Ascending aorta (tissue), 2 donors: ENCODE measurements around the gene PXYLP1. TPM values are rescaled to one million over a fixed set of nuclear protein-coding genes. Genes with fewer than 3 reads are reported as not detected.

Source experiments
- DNase-seq, 2 donors: peaks; one replicate each; pipeline ENCODE4 v3.0.0-alpha.2; 2019; ENCODE audit warnings: low spot score in 2 of 2
- H3K27ac ChIP-seq, 2 donors: fragments of 200-600 bp; sonication (generic); one replicate each; pipeline ENCODE4 v1.5.1; 2016 to 2017; ENCODE audit warnings: mild to moderate bottlenecking in 1 of 2
- H3K27me3 ChIP-seq: fragments of 200-600 bp; sonication (generic); one replicate; pipeline ENCODE4 v1.5.1; 2017
- H3K36me3 ChIP-seq, 2 donors: fragments of 200-600 bp; sonication (generic); one replicate each; pipeline ENCODE4 v1.5.1; 2016
- H3K4me1 ChIP-seq, 2 donors: fragments of 200-600 bp; sonication (generic); one replicate each; pipeline ENCODE4 v1.5.1; 2016 to 2017; ENCODE audit warnings: mild to moderate bottlenecking in 1 of 2
- H3K4me3 ChIP-seq, 2 donors: fragments of 200-600 bp; sonication (generic); one replicate each; pipeline ENCODE4 v1.5.1; 2016 to 2017; ENCODE audit warnings: mild to moderate bottlenecking in 1 of 2
- H3K9me3 ChIP-seq, 2 donors: fragments of 200-600 bp; sonication (generic); one replicate each; pipeline ENCODE4 v1.5.1; 2016
- CTCF ChIP-seq, 3 experiments: fragments of 200-600 bp in 2 of 3; fragments of 450-650 bp in 1 of 3; sonication (generic) in 2 of 3; IDR thresholded peaks; one replicate each; pipeline ENCODE4 v1.5.1; 2016 to 2019; ENCODE audit warnings: antibody characterized with exemption in 3 of 3, mild to moderate bottlenecking in 1 of 3, moderate library complexity in 1 of 3
- intact Hi-C: fragments of 100-400 bp; cut with DNase I; formaldehyde crosslinking; loops from one replicate; pipeline ENCODE4 v1.15.1; 2023
- total RNA-seq: library from RNA; depleted of rRNA; stranded (reverse); fragments of >200 nt; gene quantifications from one replicate; pipeline ENCODE4 v1.1.0, GENCODE V29; 2016

The PXYLP1 gene
- total RNA-seq, 1 donor from 2014 or later: 14.2 TPM

DNA sequence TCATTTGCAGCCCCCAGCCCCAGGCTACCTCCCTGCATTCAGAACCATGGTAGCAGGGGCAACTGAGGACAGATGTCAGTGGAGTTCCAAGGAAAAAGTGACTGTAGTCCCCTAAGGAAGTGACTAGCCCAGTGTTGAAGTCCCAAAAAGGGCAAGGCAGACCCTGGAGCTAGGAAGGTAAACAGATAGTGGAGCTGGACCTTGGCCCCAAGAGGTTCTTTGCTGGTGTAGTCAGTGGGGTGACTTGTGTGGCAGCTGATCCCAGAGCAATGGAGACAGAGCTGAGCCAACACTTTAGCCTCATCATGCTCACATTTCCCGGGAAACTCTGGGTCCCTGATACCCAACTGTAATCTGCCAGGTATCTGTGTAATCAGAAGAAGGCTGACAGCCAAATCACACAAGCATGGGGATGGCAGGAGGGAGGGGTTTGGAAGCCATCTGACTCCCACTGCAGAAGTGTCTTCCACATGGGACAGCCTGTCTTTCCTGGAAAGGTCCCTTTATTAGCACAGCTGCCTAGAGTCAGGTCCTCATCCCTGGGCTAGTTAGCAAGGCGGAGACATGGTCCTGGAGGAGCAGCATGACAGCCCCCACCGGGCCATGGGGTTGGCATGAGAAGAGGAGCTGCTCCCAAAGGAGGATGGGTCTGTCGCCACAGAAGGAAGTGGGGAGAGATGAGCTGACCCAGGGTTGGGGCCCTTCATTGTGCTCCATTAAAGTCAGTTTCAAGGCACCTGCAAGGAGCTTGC is 39.8 kb downstream of the PXYLP1 start:
- TF ChIP-seq CTCF (IDR thresholded peaks at IDR 0.05): no peak
- no peaks in the 10 kb centered on the region for H3K27me3 ChIP-seq
- no peaks in the 10 kb centered on the region for H3K9me3 ChIP-seq
- H3K27ac ChIP-seq: no peak overlapping the region
- H3K4me3 ChIP-seq: no peak overlapping the region
- no peaks in the 10 kb centered on the region for H3K4me1 ChIP-seq
- DNase-seq: no peak
- intact Hi-C loops: no loop called here
- H3K36me3 ChIP-seq: no peaks in the 10 kb centered on the region

DNA sequence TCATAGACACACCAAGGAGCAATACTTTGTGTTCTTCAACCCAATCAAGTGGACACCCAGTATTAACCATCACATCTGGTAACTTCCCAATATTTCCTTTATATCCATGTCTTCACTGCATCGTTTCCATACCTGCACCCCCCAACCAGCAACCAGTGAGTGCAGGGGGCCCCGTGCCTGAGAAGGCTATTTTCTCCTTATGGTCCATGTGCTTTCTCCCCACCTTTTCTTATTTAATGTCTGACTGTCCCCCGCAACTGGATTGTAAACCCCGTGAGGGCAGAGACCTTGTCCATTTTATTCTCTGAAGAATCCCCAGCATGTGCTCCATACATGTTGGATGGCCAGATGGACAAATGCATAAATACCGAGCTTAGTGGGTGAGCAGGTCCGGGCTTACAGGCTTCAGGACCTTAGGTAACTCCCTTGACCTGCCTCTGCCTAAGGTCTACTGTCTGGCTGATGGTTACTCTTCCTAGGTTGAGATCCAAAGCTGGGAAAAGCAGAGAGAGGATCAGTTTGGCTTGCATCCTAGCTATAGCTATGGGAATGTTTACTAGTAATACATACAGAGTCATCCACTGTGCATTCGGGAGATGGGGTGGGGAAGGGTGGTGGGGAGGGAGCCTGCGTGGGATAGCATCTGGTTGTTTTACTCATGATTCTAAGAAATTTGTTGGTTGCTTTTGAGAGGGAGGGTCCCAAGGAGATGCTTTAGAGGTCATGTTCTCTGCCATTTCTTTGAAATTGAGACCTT is 41.5 kb downstream of the PXYLP1 start:
- no peaks in the 10 kb centered on the region for H3K27me3 ChIP-seq
- no peak overlapping the region for H3K27ac ChIP-seq
- no peaks in the 10 kb centered on the region for H3K9me3 ChIP-seq
- intact Hi-C loops: no loop called here
- no peak for TF ChIP-seq CTCF (IDR thresholded peaks at IDR 0.05)
- no peak for DNase-seq
- no peak overlapping the region for H3K4me3 ChIP-seq
- H3K4me1 ChIP-seq: no peaks in the 10 kb centered on the region
- no peaks in the 10 kb centered on the region for H3K36me3 ChIP-seq

- DNase-seq: no peak
- H3K27ac ChIP-seq: peak overlapping the region in 1 of 2 donors; percentile 58
- TF ChIP-seq CTCF (IDR thresholded peaks at IDR 0.05): no peak
- intact Hi-C loops: no loop called here
- peaks cover under 1 to 3% of the 10 kb centered on the region in 2 donors for H3K4me1 ChIP-seq
- no peaks in the 10 kb centered on the region for H3K36me3 ChIP-seq
- H3K27me3 ChIP-seq: no peaks in the 10 kb centered on the region
- H3K9me3 ChIP-seq: no peaks in the 10 kb centered on the region
- H3K4me3 ChIP-seq: no peak overlapping the region
Measured at GRCh38 chr3:141273700-141274410, 42.2 kb downstream of the PXYLP1 start.

GRCh38 chr3:141274411-141275031 is 42.9 kb downstream of the PXYLP1 start:
- intact Hi-C loops: no loop called here
- Histone ChIP-seq H3K27me3 (no peaks in the 10 kb centered on the region), H3K9me3 (no peaks in the 10 kb centered on the region), H3K27ac (peak overlapping the region in 1 of 2 donors; percentile 58), H3K4me1 (peaks cover 5 to 10% of the 10 kb centered on the region in 2 donors), H3K4me3 (no peak overlapping the region), H3K36me3 (no peaks in the 10 kb centered on the region)
- TF ChIP-seq CTCF (IDR thresholded peaks at IDR 0.05): no peak
- DNase-seq: no peak

GRCh38 chr3:141275032-141275422 is 43.4 kb downstream of the PXYLP1 start:
- Histone ChIP-seq H3K36me3 (no peaks in the 10 kb centered on the region), H3K9me3 (no peaks in the 10 kb centered on the region), H3K27me3 (no peaks in the 10 kb centered on the region), H3K4me1 (peaks cover 9 to 14% of the 10 kb centered on the region in 2 donors), H3K27ac (peak overlapping the region; percentile 29 to 58), H3K4me3 (no peak overlapping the region)
- TF ChIP-seq CTCF (IDR thresholded peaks at IDR 0.05): no peak
- DNase-seq: no peak
- intact Hi-C loops: no loop called here
